WTC11 (cell line): Measurements from ENCODE around the gene IRF8. TPM values are rescaled to one million over a fixed set of nuclear protein-coding genes. Genes with fewer than 3 reads are reported as not detected.
"Not testable (repeated sequence)": the region's sequence is repeated elsewhere in the genome, so short reads cannot be mapped to it uniquely, and the experiment has no call there.

ENCODE experiments used
- ATAC-seq: fragments of 200-7000 bp; cut with Tn5 transposase; 2 replicates; pipeline ENCODE4 v1.10.0; 2021; ENCODE audit warnings: mild to moderate bottlenecking, moderate library complexity
- CTCF ChIA-PET: fragments of 300-600 bp; sonication (Branson Sonifier 250); formaldehyde crosslinking; loops from one replicate; lab custom pipeline; 2021; ENCODE audit warnings: antibody characterized with exemption; lab: Charles Lee
- POLR2A ChIA-PET: fragments of 350-600 bp; sonication (Branson Sonifier 250); formaldehyde crosslinking; loops from one replicate; lab custom pipeline; 2021; ENCODE audit warnings: antibody characterized with exemption; lab: Charles Lee
- DNase-seq: peaks from one replicate; pipeline ENCODE4 v3.0.0; 2021; ENCODE audit warnings: low spot score
- H3K27ac Mint-ChIP-seq: 2 replicates; pipeline ENCODE4 v1.8.0; 2021; ENCODE audit warnings: mixed read lengths
- H3K27me3 Mint-ChIP-seq: 2 replicates; pipeline ENCODE4 v1.8.0; 2021; ENCODE audit warnings: low read depth, mild to moderate bottlenecking, moderate library complexity, mixed read lengths
- H3K36me3 Mint-ChIP-seq: 2 replicates; pipeline ENCODE4 v1.8.0; 2021; ENCODE audit warnings: mixed read lengths
- H3K4me1 Mint-ChIP-seq: 2 replicates; pipeline ENCODE4 v1.8.0; 2022; ENCODE audit warnings: mixed read lengths
- H3K4me3 Mint-ChIP-seq: 2 replicates; pipeline ENCODE4 v1.8.0; 2021; ENCODE audit warnings: mild to moderate bottlenecking, moderate library complexity, mixed read lengths
- H3K9me3 Mint-ChIP-seq: 2 replicates; pipeline ENCODE4 v1.8.0; 2021; ENCODE audit warnings: mixed read lengths
- ETV6 ChIP-seq: sonication (generic); formaldehyde crosslinking; IDR thresholded peaks from 2 replicates; pipeline ENCODE4 v1.8.1; 2022; ENCODE audit warnings: mild to moderate bottlenecking, missing genetic modification reagents
- GTF2I ChIP-seq: fragments of 250-450 bp; sonication (Bioruptor Pico); conservative IDR thresholded peaks from 2 replicates; pipeline ENCODE4 v1.4.0; 2021; ENCODE audit warnings: mild to moderate bottlenecking
- NR1H2 ChIP-seq: sonication (generic); formaldehyde crosslinking; IDR thresholded peaks from 2 replicates; pipeline ENCODE4 v1.9.0; 2021; ENCODE audit warnings: mild to moderate bottlenecking, moderate library complexity, missing genetic modification reagents
- OVOL2 ChIP-seq: fragments of 250-450 bp; sonication (Bioruptor Pico); IDR thresholded peaks from 2 replicates; pipeline ENCODE4 v1.9.0; 2021; ENCODE audit warnings: mild to moderate bottlenecking, borderline replicate concordance
- TCF7 ChIP-seq: sonication (generic); formaldehyde crosslinking; IDR thresholded peaks from 2 replicates; pipeline ENCODE4 v1.8.0; 2022; ENCODE audit warnings: mild to moderate bottlenecking, low read depth, missing genetic modification reagents, moderate library complexity
- TEAD4 ChIP-seq: sonication (generic); formaldehyde crosslinking; IDR thresholded peaks from 2 replicates; pipeline ENCODE4 v1.8.0; 2022; ENCODE audit warnings: mild to moderate bottlenecking, missing genetic modification reagents
- TP53 ChIP-seq: sonication (generic); formaldehyde crosslinking; IDR thresholded peaks from 2 replicates; pipeline ENCODE4 v1.8.1; 2023; ENCODE audit warnings: mild to moderate bottlenecking, missing genetic modification reagents
- ZNF121 ChIP-seq: sonication (generic); formaldehyde crosslinking; IDR thresholded peaks from 2 replicates; pipeline ENCODE4 v1.8.0; 2023; ENCODE audit warnings: missing genetic modification reagents
- ZNF671 ChIP-seq: fragments of 250-450 bp; sonication (Bioruptor Pico); IDR thresholded peaks from 2 replicates; pipeline ENCODE4 v1.8.0; 2021; ENCODE audit warnings: mild to moderate bottlenecking
- total RNA-seq: library from RNA; stranded (reverse); gene quantifications from 3 replicates; pipeline ENCODE4 v1.2.3, GENCODE V29; 2021
- TF ChIP-seq, protein P1 (sequence below): fragments of 250-450 bp; sonication (Bioruptor Pico); IDR thresholded peaks from 2 replicates; pipeline ENCODE4 v1.9.0; 2021; ENCODE audit warnings: mild to moderate bottlenecking
- TF ChIP-seq, protein P2 (sequence below): sonication (generic); formaldehyde crosslinking; IDR thresholded peaks from 2 replicates; pipeline ENCODE4 v1.8.0; 2023; ENCODE audit warnings: missing genetic modification reagents
- TF ChIP-seq, protein P3 (sequence below): fragments of 250-450 bp; sonication (Bioruptor Pico); conservative IDR thresholded peaks from 2 replicates; pipeline ENCODE4 v1.9.0; 2021; ENCODE audit warnings: mild to moderate bottlenecking
- TF ChIP-seq, protein P4 (sequence below): sonication (generic); formaldehyde crosslinking; IDR thresholded peaks from 2 replicates; pipeline ENCODE4 v1.8.1; 2022; ENCODE audit warnings: mild to moderate bottlenecking, missing genetic modification reagents, moderate library complexity, borderline replicate concordance
- TF ChIP-seq, protein P5 (sequence below): sonication (generic); formaldehyde crosslinking; IDR thresholded peaks from 2 replicates; pipeline ENCODE4 v1.8.1; 2022; ENCODE audit warnings: low read depth, mild to moderate bottlenecking, moderate library complexity, missing genetic modification reagents, borderline replicate concordance
- TF ChIP-seq, protein P6 (sequence below): sonication (generic); formaldehyde crosslinking; conservative IDR thresholded peaks from 2 replicates; pipeline ENCODE4 v1.8.1; 2022; ENCODE audit warnings: mild to moderate bottlenecking, missing genetic modification reagents
- TF ChIP-seq, protein P7 (sequence below): fragments of 200-600 bp; IDR thresholded peaks from 2 replicates; pipeline ENCODE4 v1.8.0; 2022; ENCODE audit warnings: antibody characterized with exemption

IRF8 gene
- total RNA-seq, 1 experiment from 2014 or later: 1.1 TPM

DNA sequence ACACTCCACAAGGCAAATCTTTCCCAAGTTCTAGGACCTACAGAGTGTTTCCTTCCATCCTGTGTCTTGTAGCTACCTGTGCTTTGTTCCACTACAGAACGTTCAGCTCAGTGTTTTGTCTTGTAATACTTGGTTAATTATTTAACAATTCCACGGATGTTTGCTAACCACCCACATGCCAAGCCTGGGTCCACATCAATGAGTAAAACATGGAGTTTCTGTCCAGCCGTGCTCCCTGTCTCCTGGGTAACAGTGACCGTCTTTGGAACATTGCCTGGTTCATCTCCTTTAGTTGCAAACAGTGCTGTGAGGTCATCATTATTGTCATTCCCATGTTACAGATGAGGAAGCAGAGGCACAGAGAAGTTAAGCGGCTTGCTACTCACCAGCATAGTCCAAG is 41.3 kb downstream of the IRF8 start (continued):
- TF ChIP-seq, protein P1, sequence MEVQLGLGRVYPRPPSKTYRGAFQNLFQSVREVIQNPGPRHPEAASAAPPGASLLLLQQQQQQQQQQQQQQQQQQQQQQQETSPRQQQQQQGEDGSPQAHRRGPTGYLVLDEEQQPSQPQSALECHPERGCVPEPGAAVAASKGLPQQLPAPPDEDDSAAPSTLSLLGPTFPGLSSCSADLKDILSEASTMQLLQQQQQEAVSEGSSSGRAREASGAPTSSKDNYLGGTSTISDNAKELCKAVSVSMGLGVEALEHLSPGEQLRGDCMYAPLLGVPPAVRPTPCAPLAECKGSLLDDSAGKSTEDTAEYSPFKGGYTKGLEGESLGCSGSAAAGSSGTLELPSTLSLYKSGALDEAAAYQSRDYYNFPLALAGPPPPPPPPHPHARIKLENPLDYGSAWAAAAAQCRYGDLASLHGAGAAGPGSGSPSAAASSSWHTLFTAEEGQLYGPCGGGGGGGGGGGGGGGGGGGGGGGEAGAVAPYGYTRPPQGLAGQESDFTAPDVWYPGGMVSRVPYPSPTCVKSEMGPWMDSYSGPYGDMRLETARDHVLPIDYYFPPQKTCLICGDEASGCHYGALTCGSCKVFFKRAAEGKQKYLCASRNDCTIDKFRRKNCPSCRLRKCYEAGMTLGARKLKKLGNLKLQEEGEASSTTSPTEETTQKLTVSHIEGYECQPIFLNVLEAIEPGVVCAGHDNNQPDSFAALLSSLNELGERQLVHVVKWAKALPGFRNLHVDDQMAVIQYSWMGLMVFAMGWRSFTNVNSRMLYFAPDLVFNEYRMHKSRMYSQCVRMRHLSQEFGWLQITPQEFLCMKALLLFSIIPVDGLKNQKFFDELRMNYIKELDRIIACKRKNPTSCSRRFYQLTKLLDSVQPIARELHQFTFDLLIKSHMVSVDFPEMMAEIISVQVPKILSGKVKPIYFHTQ (CRISPR knock-in tag): no peak
- TF ChIP-seq OVOL2 (CRISPR knock-in tag): no peak
- TF ChIP-seq NR1H2: no peak
- TF ChIP-seq, protein P2, sequence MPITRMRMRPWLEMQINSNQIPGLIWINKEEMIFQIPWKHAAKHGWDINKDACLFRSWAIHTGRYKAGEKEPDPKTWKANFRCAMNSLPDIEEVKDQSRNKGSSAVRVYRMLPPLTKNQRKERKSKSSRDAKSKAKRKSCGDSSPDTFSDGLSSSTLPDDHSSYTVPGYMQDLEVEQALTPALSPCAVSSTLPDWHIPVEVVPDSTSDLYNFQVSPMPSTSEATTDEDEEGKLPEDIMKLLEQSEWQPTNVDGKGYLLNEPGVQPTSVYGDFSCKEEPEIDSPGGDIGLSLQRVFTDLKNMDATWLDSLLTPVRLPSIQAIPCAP: no peak
- TF ChIP-seq GTF2I (CRISPR knock-in tag): no peak
- TF ChIP-seq, protein P3, sequence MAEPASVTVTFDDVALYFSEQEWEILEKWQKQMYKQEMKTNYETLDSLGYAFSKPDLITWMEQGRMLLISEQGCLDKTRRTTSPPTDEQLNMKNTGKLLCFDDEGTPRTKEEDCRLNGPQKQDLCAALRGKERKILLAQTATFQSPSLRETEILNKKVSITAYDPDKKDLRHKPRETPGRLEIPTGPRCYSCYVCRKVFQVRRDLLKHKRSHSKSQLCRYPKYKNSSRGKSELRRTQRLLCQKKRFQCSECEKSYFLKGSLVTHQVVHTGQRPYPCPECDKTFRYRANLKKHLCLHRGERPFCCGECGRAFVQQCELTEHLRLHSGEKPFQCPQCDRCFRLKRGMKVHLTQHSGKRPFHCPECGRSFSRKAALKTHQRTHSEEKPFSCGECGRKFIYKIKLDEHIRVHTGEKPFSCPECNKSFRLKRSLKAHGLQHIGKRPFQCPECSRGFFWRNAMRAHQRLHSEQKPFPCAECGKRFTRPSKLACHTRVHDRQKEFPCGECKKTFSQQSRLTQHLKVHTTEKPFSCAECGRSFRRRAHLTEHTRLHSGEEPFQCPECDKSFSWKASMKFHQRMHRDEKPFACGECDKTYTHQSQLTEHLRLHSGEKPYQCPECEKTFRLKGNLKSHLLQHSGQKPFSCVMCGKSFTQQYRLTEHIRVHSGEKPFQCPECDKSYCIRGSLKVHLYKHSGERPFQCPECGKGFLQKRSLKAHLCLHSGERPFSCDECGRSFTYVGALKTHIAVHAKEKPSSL (CRISPR knock-in tag): no peak
- no peak for TF ChIP-seq ETV6

DNA sequence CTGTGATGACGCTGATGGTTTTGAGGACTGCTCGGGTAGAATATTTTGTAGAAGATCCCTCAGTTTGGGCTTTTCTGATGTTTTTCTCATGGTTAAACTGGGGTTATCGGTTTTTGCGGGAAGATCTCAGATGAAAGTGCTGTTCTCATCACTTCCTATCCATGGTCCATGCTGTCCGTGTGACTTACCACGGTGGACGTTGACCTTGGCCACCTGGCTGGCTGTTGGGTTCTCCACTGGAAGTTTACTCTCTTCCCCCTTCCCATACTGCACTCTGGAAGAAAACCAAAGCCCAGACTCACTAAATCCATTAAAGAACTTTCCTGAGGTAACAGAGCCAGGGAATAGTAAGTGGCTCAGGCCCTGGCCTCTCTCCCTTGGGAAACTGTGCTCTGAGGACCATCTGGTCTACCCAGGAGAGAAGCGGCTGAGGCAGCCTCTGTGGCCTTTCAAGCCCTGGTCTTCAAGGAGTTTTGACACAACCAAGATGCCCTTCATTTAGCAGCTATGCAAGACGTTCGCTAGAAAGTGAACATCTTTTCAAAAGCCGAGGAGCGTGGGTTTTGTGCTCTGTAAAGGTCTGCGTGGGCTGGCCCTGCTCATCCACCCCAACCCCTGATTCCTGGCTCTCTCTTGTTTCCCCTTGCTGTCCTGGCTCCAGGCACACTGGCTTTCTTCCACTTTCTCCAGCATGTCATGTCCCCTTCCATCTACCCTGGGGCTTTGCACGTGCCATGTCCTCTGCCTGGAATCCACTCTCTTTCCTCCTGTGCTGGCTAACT is 43.1 kb downstream of the IRF8 start:
- Mint-ChIP-seq H3K27ac (no peak overlapping the region), H3K36me3 (no peaks in the 10 kb centered on the region), H3K4me3 (no peak overlapping the region), H3K4me1 (no peaks in the 10 kb centered on the region), H3K9me3 (peaks cover 17% of the 10 kb centered on the region), H3K27me3 (no peaks in the 10 kb centered on the region; the same call in 1 of the 2 replicates)
- ChIA-PET CTCF (no interaction called here), POLR2A (interaction anchor here (0.8 kb wide), 1 partner anchor 27 kb away, joined by 3 read pairs; no protein-coding TSS in a partner anchor)
- TF ChIP-seq NR1H2: no peak
- TF ChIP-seq, protein P4, sequence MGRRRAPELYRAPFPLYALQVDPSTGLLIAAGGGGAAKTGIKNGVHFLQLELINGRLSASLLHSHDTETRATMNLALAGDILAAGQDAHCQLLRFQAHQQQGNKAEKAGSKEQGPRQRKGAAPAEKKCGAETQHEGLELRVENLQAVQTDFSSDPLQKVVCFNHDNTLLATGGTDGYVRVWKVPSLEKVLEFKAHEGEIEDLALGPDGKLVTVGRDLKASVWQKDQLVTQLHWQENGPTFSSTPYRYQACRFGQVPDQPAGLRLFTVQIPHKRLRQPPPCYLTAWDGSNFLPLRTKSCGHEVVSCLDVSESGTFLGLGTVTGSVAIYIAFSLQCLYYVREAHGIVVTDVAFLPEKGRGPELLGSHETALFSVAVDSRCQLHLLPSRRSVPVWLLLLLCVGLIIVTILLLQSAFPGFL: no peak
- no peak for TF ChIP-seq ZNF121
- TF ChIP-seq, protein P5, sequence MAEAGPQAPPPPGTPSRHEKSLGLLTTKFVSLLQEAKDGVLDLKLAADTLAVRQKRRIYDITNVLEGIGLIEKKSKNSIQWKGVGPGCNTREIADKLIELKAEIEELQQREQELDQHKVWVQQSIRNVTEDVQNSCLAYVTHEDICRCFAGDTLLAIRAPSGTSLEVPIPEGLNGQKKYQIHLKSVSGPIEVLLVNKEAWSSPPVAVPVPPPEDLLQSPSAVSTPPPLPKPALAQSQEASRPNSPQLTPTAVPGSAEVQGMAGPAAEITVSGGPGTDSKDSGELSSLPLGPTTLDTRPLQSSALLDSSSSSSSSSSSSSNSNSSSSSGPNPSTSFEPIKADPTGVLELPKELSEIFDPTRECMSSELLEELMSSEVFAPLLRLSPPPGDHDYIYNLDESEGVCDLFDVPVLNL (CRISPR knock-in tag): no peak
- DNase-seq (no peak), ATAC-seq (no peak)

DNA sequence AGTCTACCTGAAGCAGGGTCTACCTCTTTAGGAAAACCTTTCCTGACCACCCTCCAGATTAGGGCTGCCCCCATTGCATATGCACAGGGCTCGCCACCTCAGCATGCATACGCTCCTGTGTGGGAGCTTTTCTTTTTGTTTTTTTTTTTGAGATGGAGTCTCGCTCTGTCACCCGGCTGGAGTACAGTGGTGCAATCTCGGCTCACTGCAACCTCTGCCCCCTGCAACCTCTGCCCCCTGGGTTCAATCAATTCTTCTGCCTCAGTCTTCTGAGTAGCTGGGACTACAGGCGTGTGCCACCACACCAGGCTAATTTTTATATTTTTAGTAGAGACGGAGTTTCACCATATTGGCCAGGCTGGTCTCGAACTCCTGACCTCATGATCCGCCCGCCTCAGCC is 43.7 kb downstream of the IRF8 start:
- POLR2A ChIA-PET: interaction anchor here (0.8 kb wide), 1 partner anchor 26 kb away, joined by 3 read pairs; no protein-coding TSS in a partner anchor
- ATAC-seq, H3K36me3 Mint-ChIP-seq, H3K27me3 Mint-ChIP-seq, H3K4me1 Mint-ChIP-seq, CTCF ChIA-PET, H3K4me3 Mint-ChIP-seq, H3K27ac Mint-ChIP-seq, DNase-seq: not testable (repeated sequence)
- H3K9me3 Mint-ChIP-seq: peaks cover 17% of the 10 kb centered on the region

DNA sequence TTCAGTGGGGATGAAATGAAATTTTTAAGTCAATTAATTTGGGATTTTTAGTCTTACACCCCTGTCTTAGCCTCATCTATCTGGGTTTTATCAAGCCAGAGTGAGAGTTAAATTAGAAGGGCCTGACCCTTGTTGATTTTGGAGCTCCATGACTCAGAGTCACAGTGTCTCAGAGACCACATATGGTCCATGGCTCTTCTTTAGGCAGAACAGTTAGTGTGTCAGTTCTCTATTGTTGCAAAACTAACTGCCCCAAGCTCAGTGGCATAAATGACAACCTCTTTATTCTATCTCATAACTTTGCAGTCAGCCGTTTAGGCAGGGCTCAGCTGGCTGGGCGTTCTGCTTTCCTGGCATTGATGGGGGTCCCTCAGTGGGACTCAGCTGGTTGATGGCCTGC is 44.7 kb downstream of the IRF8 start:
- CTCF ChIA-PET: interaction anchor here (1.0 kb wide), 1 partner anchor 124 kb away, joined by 3 read pairs; no protein-coding TSS in a partner anchor
- POLR2A ChIA-PET: no interaction called here
- H3K36me3 Mint-ChIP-seq: no peaks in the 10 kb centered on the region
- H3K27ac Mint-ChIP-seq: no peak overlapping the region
- ATAC-seq (no peak), DNase-seq (no peak)
- no peak overlapping the region for H3K4me3 Mint-ChIP-seq
- no peaks in the 10 kb centered on the region for H3K4me1 Mint-ChIP-seq
- no peaks in the 10 kb centered on the region; the same call in 1 of the 2 replicates for H3K27me3 Mint-ChIP-seq
- peaks cover 16% of the 10 kb centered on the region for H3K9me3 Mint-ChIP-seq
- TF ChIP-seq TEAD4 (no peak), TCF7 (CRISPR knock-in tag) (no peak), ZNF671 (CRISPR knock-in tag) (no peak), NR1H2 (no peak), TP53 (no peak)
- TF ChIP-seq, protein P6, sequence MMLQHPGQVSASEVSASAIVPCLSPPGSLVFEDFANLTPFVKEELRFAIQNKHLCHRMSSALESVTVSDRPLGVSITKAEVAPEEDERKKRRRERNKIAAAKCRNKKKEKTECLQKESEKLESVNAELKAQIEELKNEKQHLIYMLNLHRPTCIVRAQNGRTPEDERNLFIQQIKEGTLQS (CRISPR knock-in tag): no peak
- TF ChIP-seq, protein P7, sequence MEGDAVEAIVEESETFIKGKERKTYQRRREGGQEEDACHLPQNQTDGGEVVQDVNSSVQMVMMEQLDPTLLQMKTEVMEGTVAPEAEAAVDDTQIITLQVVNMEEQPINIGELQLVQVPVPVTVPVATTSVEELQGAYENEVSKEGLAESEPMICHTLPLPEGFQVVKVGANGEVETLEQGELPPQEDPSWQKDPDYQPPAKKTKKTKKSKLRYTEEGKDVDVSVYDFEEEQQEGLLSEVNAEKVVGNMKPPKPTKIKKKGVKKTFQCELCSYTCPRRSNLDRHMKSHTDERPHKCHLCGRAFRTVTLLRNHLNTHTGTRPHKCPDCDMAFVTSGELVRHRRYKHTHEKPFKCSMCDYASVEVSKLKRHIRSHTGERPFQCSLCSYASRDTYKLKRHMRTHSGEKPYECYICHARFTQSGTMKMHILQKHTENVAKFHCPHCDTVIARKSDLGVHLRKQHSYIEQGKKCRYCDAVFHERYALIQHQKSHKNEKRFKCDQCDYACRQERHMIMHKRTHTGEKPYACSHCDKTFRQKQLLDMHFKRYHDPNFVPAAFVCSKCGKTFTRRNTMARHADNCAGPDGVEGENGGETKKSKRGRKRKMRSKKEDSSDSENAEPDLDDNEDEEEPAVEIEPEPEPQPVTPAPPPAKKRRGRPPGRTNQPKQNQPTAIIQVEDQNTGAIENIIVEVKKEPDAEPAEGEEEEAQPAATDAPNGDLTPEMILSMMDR: no peak
- TF ChIP-seq, protein P2: no peak
- TF ChIP-seq, protein P4: no peak
